PFSK-1 (cell line): ENCODE measurements around the gene OTC.

Experiments used
- FOXP2 ChIP-seq: optimal IDR thresholded peaks from 2 replicates; pipeline ENCODE3; 2011; ENCODE audit warnings: borderline replicate concordance, control low read depth, inconsistent platforms; ENCODE audit not compliant: insufficient read depth; ENCODE audit errors: extremely low read length, extremely low read depth
- POLR2AphosphoS5 ChIP-seq: IDR thresholded peaks from 2 replicates; pipeline ENCODE4 v1.6.1; 2012; ENCODE audit warnings: low read depth, mild to moderate bottlenecking, control low read depth, low read length, moderate library complexity
- REST ChIP-seq, 2 experiments: IDR thresholded peaks; 2 replicates each; pipeline versions ENCODE4 v1.6.1 to v1.8.0; 2011 to 2012; ENCODE audit warnings: low read depth in 2 of 2, low read length in 2 of 2, control low read depth in 1 of 2, inconsistent platforms in 1 of 2, mild to moderate bottlenecking in 1 of 2, moderate library complexity in 1 of 2; ENCODE audit not compliant: insufficient read depth in 1 of 2
- SIN3A ChIP-seq: IDR thresholded peaks from 2 replicates; pipeline ENCODE4 v1.6.1; 2012; ENCODE audit warnings: mild to moderate bottlenecking, low read length, moderate library complexity, borderline replicate concordance; ENCODE audit not compliant: insufficient read depth
- TAF1 ChIP-seq: IDR thresholded peaks from 2 replicates; pipeline ENCODE4 v1.6.1; 2012; ENCODE audit warnings: low read length, control low read depth, borderline replicate concordance; ENCODE audit not compliant: insufficient read depth

OTC gene

GRCh38 chrX:38346150-38346549 lies 6.3 kb upstream of the OTC start:
- no peak for TF ChIP-seq POLR2AphosphoS5
- no peak for TF ChIP-seq REST (IDR thresholded peaks at IDR 0.05; ENCODE audit: insufficient read depth in 1 of 2, low read depth in 2 of 2, low read length in 2 of 2)
- TF ChIP-seq FOXP2 = no peak
- TF ChIP-seq SIN3A = no peak
- TF ChIP-seq TAF1 = no peak

GRCh38 chrX:38347136-38347535 lies 5.3 kb upstream of the OTC start:
- TF ChIP-seq TAF1 (no peak), SIN3A (no peak), REST (IDR thresholded peaks at IDR 0.05; ENCODE audit: insufficient read depth in 1 of 2, low read depth in 2 of 2, low read length in 2 of 2) (no peak), POLR2AphosphoS5 (no peak), FOXP2 (no peak)

GRCh38 chrX:38351346-38351745 lies 1.1 kb upstream of the OTC start:
- no peak for TF ChIP-seq REST (IDR thresholded peaks at IDR 0.05; ENCODE audit: insufficient read depth in 1 of 2, low read depth in 2 of 2, low read length in 2 of 2)
- no peak for TF ChIP-seq SIN3A
- TF ChIP-seq FOXP2 = no peak
- no peak for TF ChIP-seq POLR2AphosphoS5
- no peak for TF ChIP-seq TAF1

- TF ChIP-seq FOXP2 (no peak), TAF1 (no peak)
These were observed 4.0 kb downstream of the OTC start for GRCh38 chrX:38356401-38356800.

GRCh38 chrX:38357747-38358673 lies 5.6 kb downstream of the OTC start:
- TF ChIP-seq FOXP2 (no peak), POLR2AphosphoS5 (no peak), TAF1 (no peak), REST (IDR thresholded peaks at IDR 0.05; ENCODE audit: insufficient read depth in 1 of 2, low read depth in 2 of 2, low read length in 2 of 2) (no peak), SIN3A (no peak)
